IMR-90 (cell line): Measurements from ENCODE around the gene MRC2. TPM values are rescaled to one million over a fixed set of nuclear protein-coding genes. Genes with fewer than 3 reads are reported as not detected.
A peak's percentile ranks its signal among the peaks of the same experiment; 100 is the strongest.

Experiments used
- ATAC-seq: fragments of 200-7000 bp; cut with Tn5 transposase; 2 replicates; pipeline ENCODE4 v1.9.1; 2020; ENCODE audit warnings: low read depth, mild to moderate bottlenecking, moderate library complexity
- BruUV-seq: library from RNA; stranded (reverse); fragments of 400-500 nt; replicated peaks from 2 replicates; lab custom pipeline; 2021; lab: Mats Ljungman, UMichigan
- CTCF ChIA-PET: fragments of 300-600 bp; formaldehyde crosslinking; extraction: SDS; loops from one replicate; lab custom pipeline; 2021; ENCODE audit warnings: antibody characterized with exemption; lab: Yijun Ruan, JAX
- POLR2A ChIA-PET: fragments of 300-600 bp; sonication (Branson Sonifier 250); formaldehyde crosslinking; loops from one replicate; lab custom pipeline; 2022; ENCODE audit warnings: antibody characterized with exemption; ENCODE audit not compliant: unreplicated experiment; lab: Charles Lee
- DNase-seq: peaks from one replicate; pipeline ENCODE4 v3.0.0; 2013
- H2AFZ ChIP-seq: replicated peaks from 2 replicates; pipeline ENCODE3; 2013; ENCODE audit warnings: low read length, mild to moderate bottlenecking; ENCODE audit not compliant: poor library complexity
- H2AK5ac ChIP-seq: 2 replicates; pipeline ENCODE4 v1.6.1; 2013; ENCODE audit warnings: low read depth, low read length, inconsistent platforms
- H2AK9ac ChIP-seq: replicated peaks from 2 replicates; pipeline ENCODE3; 2013; ENCODE audit warnings: mild to moderate bottlenecking, low read depth, low read length, moderate library complexity; ENCODE audit not compliant: poor library complexity
- H2BK120ac ChIP-seq: 2 replicates; pipeline ENCODE4 v1.6.1; 2013; ENCODE audit warnings: low read depth, low read length, inconsistent platforms
- H2BK15ac ChIP-seq: 3 replicates; pipeline ENCODE4 v1.6.1; 2013; ENCODE audit warnings: low read depth, low read length, inconsistent platforms
- H2BK20ac ChIP-seq: 2 replicates; pipeline ENCODE4 v1.6.1; 2013; ENCODE audit warnings: low read depth, mild to moderate bottlenecking, inconsistent platforms, low read length, moderate library complexity
- H2BK5ac ChIP-seq: 2 replicates; pipeline ENCODE4 v1.6.1; 2013; ENCODE audit warnings: mild to moderate bottlenecking, low read depth, low read length, inconsistent platforms; ENCODE audit not compliant: poor library complexity, severe bottlenecking
- H3K14ac ChIP-seq: replicated peaks from 2 replicates; pipeline ENCODE4 v1.6.1; 2013; ENCODE audit warnings: low read depth, low read length, inconsistent platforms
- H3K18ac ChIP-seq: 2 replicates; pipeline ENCODE4 v1.6.1; 2013; ENCODE audit warnings: low read depth, low read length, control low read depth
- H3K23ac ChIP-seq: 2 replicates; pipeline ENCODE4 v1.6.1; 2013; ENCODE audit warnings: low read depth, low read length, inconsistent platforms
- H3K27ac ChIP-seq: 2 replicates; pipeline ENCODE4 v1.5.1; 2013; ENCODE audit warnings: mild to moderate bottlenecking, control low read depth, low read length; ENCODE audit not compliant: insufficient read depth
- H3K27me3 ChIP-seq: 2 replicates; pipeline ENCODE4 v1.6.1; 2013; ENCODE audit warnings: low read length; ENCODE audit not compliant: control insufficient read depth, insufficient read depth
- H3K36me3 ChIP-seq: 2 replicates; pipeline ENCODE4 v1.6.1; 2013; ENCODE audit warnings: low read length, mixed read lengths; ENCODE audit not compliant: control insufficient read depth, insufficient read depth
- H3K4ac ChIP-seq: 2 replicates; pipeline ENCODE4 v1.6.1; 2013; ENCODE audit warnings: low read depth, low read length, inconsistent platforms
- H3K4me1 ChIP-seq: 2 replicates; pipeline ENCODE4 v1.6.1; 2013; ENCODE audit warnings: low read length, mixed read lengths; ENCODE audit not compliant: control insufficient read depth, insufficient read depth
- H3K4me2 ChIP-seq: 2 replicates; pipeline ENCODE4 v1.6.1; 2013; ENCODE audit warnings: low read depth, mild to moderate bottlenecking, control low read depth, low read length, moderate library complexity
- H3K4me3 ChIP-seq: 2 replicates; pipeline ENCODE4 v1.5.1; 2013; ENCODE audit warnings: low read depth, mild to moderate bottlenecking, control low read depth, low read length, moderate library complexity; ENCODE audit not compliant: insufficient read depth
- H3K56ac ChIP-seq: 2 replicates; pipeline ENCODE4 v1.6.1; 2013; ENCODE audit warnings: low read length, inconsistent platforms; ENCODE audit not compliant: insufficient read depth; ENCODE audit errors: extremely low read depth
- H3K79me1 ChIP-seq, 2 experiments: 2 replicates each; pipeline ENCODE4 v1.6.1; 2013; ENCODE audit warnings: low read length in 2 of 2, inconsistent platforms in 1 of 2, low read depth in 1 of 2
- H3K9ac ChIP-seq: 2 replicates; pipeline ENCODE4 v1.6.1; 2013; ENCODE audit warnings: low read depth, low read length, control low read depth
- H3K9me1 ChIP-seq: 2 replicates; pipeline ENCODE4 v1.6.1; 2013; ENCODE audit warnings: low read length, inconsistent platforms; ENCODE audit not compliant: insufficient read depth
- H3K9me3 ChIP-seq: 2 replicates; pipeline ENCODE4 v1.6.1; 2013; ENCODE audit warnings: low read length; ENCODE audit not compliant: control insufficient read depth, insufficient read depth
- H4K20me1 ChIP-seq: 2 replicates; pipeline ENCODE4 v1.6.1; 2013; ENCODE audit warnings: low read length, inconsistent platforms; ENCODE audit not compliant: insufficient read depth
- H4K5ac ChIP-seq: 2 replicates; pipeline ENCODE4 v1.6.1; 2013; ENCODE audit warnings: mild to moderate bottlenecking, low read depth, low read length, control low read depth
- H4K8ac ChIP-seq, 2 experiments: 2 replicates each; pipeline ENCODE4 v1.6.1; 2013; ENCODE audit warnings: low read depth in 2 of 2, low read length in 2 of 2, control low read depth in 1 of 2, inconsistent platforms in 1 of 2
- H4K91ac ChIP-seq: 2 replicates; pipeline ENCODE4 v1.6.1; 2013; ENCODE audit warnings: low read depth, low read length, inconsistent platforms; ENCODE audit not compliant: insufficient read depth
- CEBPB ChIP-seq: IDR thresholded peaks from 2 replicates; pipeline ENCODE4 v1.6.1; 2012; ENCODE audit warnings: low read depth, low read length, improper control_type of control experiment
- MAZ ChIP-seq: IDR thresholded peaks from 2 replicates; pipeline ENCODE4 v1.6.1; 2012; ENCODE audit warnings: low read depth, mild to moderate bottlenecking, low read length, improper control_type of control experiment, moderate library complexity, borderline replicate concordance
- MXI1 ChIP-seq: IDR thresholded peaks from 2 replicates; pipeline ENCODE4 v1.6.1; 2012; ENCODE audit warnings: low read depth, mild to moderate bottlenecking, low read length, moderate library complexity, borderline replicate concordance
- POLR2A ChIP-seq: IDR thresholded peaks from 2 replicates; pipeline ENCODE4 v1.6.1; 2012; ENCODE audit warnings: mild to moderate bottlenecking, low read depth, low read length
- RFX5 ChIP-seq: IDR thresholded peaks from 2 replicates; pipeline ENCODE4 v1.8.0; 2012; ENCODE audit warnings: low read depth, mild to moderate bottlenecking, low read length, moderate library complexity
- SMC3 ChIP-seq: fragments of 150-350 bp; IDR thresholded peaks from 2 replicates; pipeline ENCODE4 v1.6.1; 2016; ENCODE audit warnings: low read depth, mild to moderate bottlenecking, antibody characterized with exemption, low read length, moderate library complexity
- WGBS, 2 experiments: methylation state at CpG; one replicate each; pipeline versions ENCODE4 v1.1.5 to v1.1.7; 2013; ENCODE audit warnings: missing lambda C conversion rate in 2 of 2; ENCODE audit not compliant: insufficient read length in 1 of 2; ENCODE audit errors: extremely low coverage in 2 of 2; 5-methylcytosine and 5-hydroxymethylcytosine counted together
- dilution Hi-C: fragments of 300-500 bp; cut with HindIII; formaldehyde crosslinking; loops from one replicate; pipeline ENCODE4 v1.14.3; 2018; ENCODE audit warnings: low sequenced_read_pairs; ENCODE audit not compliant: unreplicated experiment
- in situ Hi-C: fragments of 300-500 bp; cut with MboI; formaldehyde crosslinking; loops from 3 replicates; pipeline ENCODE4 v1.14.3; 2019; ENCODE audit warnings: low sequenced_read_pairs, inconsistent platforms, mixed read lengths
- intact Hi-C: fragments of 100-400 bp; cut with micrococcal nuclease; formaldehyde crosslinking; loops from 2 replicates; pipeline ENCODE4 v1.10.0; 2022
- polyA plus RNA-seq, 3 experiments: library from polyadenylated mRNA; depleted of rRNA; stranded (reverse); fragments of >200 nt; gene quantifications; 2 replicates each; pipeline ENCODE4 v1.2.3, GENCODE V29; 2012; ENCODE audit warnings: low replicate concordance in 1 of 3
- total RNA-seq: library from RNA; depleted of rRNA; stranded (reverse); fragments of >200 nt; gene quantifications from 2 replicates; pipeline ENCODE4 v1.2.3, GENCODE V29; 2012

The MRC2 gene
- total and polyA plus RNA-seq, 2 of the 4 experiments (the other 2 are of a cell fraction), result 39.3 to 137 TPM

DNA sequence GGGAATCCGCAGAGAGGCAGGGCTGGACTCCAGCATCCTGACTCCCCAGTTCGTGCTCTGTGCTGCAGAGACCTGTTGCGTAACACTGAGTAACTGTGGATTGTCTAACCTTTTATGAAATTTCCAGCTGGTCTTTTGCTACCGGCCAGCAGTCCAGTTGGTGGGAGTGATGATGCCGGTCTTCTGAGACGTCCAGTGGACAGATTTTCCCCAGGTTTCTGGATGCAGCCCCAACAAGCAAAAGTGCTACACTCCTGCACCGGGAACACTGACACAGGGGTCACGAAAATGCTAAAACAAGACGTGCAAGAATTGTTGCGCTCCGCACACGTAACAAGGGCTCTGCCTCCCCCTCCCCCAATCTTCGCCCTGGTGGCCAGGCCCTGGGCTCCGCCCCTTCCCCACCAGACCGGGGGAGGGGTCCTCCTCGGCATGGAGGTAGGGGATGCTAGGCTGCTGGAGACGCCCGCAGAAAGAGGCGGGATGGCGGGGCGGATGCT lies 701 bp upstream of the MRC2 start:
- peak overlapping the region; percentile 88 for H2BK5ac ChIP-seq
- DNase-seq (peak; percentile 90), ATAC-seq (peak; percentile 20)
- TF ChIP-seq MXI1, result peak; percentile 18; the same call in 1 of the 2 replicates
- TF ChIP-seq RFX5, result no peak; the same call in 1 of the 2 replicates
- no peak for TF ChIP-seq SMC3
- peak; percentile 100 for TF ChIP-seq CEBPB
- TF ChIP-seq POLR2A, result no peak
- no peak for TF ChIP-seq MAZ
- peak overlapping the region; percentile 77 for H2BK120ac ChIP-seq
- H4K5ac ChIP-seq, result peak overlapping the region; percentile 29
- peak overlapping the region; percentile 58; the same call in 1 of the 3 replicates for H2BK15ac ChIP-seq
- intact Hi-C loops (loop anchor here (5.0 kb wide), 1 partner anchor 341 kb away; the partner anchor contains the start of gene TANC2), dilution Hi-C loops (no loop called here), in situ Hi-C loops (no loop called here)
- ChIA-PET CTCF (no interaction called here), POLR2A (no interaction called here)
- H3K23ac ChIP-seq, result peak overlapping the region; percentile 95
- BruUV-seq, result no TSS peak
- peaks cover 28% of the 10 kb centered on the region for H3K9me1 ChIP-seq
- peak overlapping the region; percentile 73; the same call in 1 of the 2 replicates for H2AK5ac ChIP-seq
- H3K4me3 ChIP-seq, result peak overlapping the region; percentile 64
- peaks cover 2% of the 10 kb centered on the region; the same call in 1 of the 2 replicates for H3K36me3 ChIP-seq
- H4K91ac ChIP-seq, result peak overlapping the region; percentile 74
- H3K14ac ChIP-seq, result peak overlapping the region; percentile 89
- H2BK20ac ChIP-seq, result peak overlapping the region; percentile 50; the same call in 1 of the 2 replicates
- peak overlapping the region; percentile 88 for H2AFZ ChIP-seq
- peak overlapping the region; percentile 91 for H3K9ac ChIP-seq
- peak overlapping the region; percentile 5 to 89 for H4K8ac ChIP-seq
- H3K4ac ChIP-seq, result peak overlapping the region; percentile 88
- no peaks in the 10 kb centered on the region for H3K9me3 ChIP-seq
- H3K56ac ChIP-seq, result peak overlapping the region; percentile 71
- WGBS, 2 experiments, result 1% methylated on average over 9 of the region's 21 CpGs; no CpG with 5 or more reads in 1 of the 2 experiments
- no peaks in the 10 kb centered on the region for H3K27me3 ChIP-seq
- peak overlapping the region; percentile 47; the same call in 1 of the 2 replicates for H3K18ac ChIP-seq
- H3K27ac ChIP-seq, result peak overlapping the region; percentile 94
- peaks cover 30% of the 10 kb centered on the region for H4K20me1 ChIP-seq
- H3K79me1 ChIP-seq, result peaks cover 4 to 45% of the 10 kb centered on the region in 2 experiments; a peak in 2 of 4 replicates
- peak overlapping the region; percentile 96 for H2AK9ac ChIP-seq
- H3K4me1 ChIP-seq, result peaks cover 26% of the 10 kb centered on the region
- peak overlapping the region; percentile 90 for H3K4me2 ChIP-seq
